DMS79 (cell line): Measurements from ENCODE around the gene DNAJC5.
A peak's percentile ranks its signal among the peaks of the same experiment; 100 is the strongest.
"Not testable (repeated sequence)": the region's sequence is repeated elsewhere in the genome, so short reads cannot be mapped to it uniquely, and the experiment has no call there.

Experiments used
- DNase-seq: peaks from one replicate; lab custom pipeline; 2025; lab: John Stamatoyannopoulos, UW

Gene DNAJC5

GRCh38 chr20:63968136-63968927 lies 73.4 kb downstream of the DNAJC5 start:
- DNase-seq: no peak

GRCh38 chr20:63968928-63969760 lies 74.2 kb downstream of the DNAJC5 start:
- no peak for DNase-seq

DNA sequence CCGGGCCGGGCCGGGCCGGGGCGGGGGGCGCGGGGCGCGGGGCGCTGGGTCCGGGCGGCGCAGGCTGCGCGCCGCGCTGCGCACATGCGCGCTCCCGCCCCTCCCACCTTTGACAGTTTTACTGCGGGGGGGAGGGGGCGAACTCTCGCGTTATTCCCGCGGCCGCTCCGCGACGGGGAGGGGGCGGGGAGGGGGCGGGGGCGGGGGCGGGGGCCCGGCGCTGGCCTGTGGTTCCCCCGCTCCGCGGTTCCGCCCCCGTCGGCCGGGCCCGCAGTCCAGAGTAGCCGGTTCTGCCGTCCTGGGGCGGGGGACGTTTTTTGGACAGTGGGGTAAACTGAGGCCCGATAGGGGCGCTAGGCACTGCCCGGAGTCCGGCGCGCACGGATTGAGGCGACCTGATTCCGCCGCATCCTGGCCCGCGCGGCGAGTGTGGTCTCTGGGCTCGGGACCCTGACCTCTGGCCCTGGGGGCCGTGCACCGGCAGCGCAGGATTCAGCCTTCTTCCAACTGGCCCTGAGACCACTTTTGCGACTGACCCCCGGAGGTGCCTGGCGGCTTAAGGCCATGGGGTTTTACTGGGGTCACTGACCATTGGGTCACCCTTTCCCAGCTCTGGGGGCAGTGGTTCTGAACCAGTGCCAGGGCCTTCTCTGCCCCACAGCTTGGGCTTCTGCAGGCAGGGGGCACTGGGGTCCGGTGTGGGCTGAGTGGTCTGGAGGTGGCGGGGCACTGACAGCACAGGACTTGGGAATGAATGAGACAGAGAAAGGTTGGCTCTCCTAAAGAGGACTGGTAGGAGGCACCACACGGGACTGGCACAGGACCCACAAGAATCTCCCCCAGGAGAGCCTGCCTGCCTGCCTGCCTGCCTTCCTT lies 75.2 kb downstream of the DNAJC5 start, which contains the start of gene ZNF512B:
Gene ZNF512B, minus strand, starts transcription at position 93 of the 876 bp plus-strand sequence. CDS start 1,980 bp downstream, outside the sequence.
- peak; percentile 32 for DNase-seq

DNA sequence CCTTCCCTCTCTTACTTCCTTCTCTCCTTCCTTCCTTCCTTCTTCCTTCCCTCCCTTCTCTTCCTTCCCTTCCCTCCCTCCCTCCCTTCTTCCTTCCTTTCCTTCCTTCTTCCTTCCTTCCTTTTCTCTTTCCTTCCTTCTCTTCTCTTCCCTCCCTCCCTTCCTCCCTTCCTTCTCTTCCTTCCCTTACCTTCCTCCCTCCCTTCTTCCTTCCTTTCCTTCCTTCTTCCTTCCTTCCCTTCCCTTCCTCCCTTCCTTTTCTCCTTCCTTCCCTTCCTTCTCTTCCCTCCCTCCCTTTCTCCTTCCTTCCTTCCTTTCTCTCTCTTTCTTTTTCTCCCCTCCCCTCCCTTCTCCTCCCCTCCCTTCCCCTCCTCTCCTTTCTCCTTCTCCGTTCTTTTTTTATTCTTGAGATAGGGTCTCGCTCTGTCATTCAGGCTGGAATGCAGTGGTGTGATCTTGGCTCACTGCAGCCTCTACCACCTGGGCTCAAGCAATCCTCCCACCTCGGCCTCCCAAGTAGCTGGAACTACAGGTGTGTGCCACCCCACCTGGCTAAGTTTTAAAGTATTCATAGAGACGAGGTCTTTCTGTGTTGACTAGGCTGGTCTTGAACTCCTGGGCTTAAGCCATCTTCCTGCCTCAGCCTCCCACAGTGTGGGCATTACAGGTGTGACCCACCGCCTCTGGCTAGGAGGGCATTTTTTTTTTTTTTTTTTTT lies 75.9 kb downstream of the DNAJC5 start:
- DNase-seq: no peak

GRCh38 chr20:63971960-63972311 lies 77.0 kb downstream of the DNAJC5 start:
- DNase-seq: not testable (repeated sequence)

DNA sequence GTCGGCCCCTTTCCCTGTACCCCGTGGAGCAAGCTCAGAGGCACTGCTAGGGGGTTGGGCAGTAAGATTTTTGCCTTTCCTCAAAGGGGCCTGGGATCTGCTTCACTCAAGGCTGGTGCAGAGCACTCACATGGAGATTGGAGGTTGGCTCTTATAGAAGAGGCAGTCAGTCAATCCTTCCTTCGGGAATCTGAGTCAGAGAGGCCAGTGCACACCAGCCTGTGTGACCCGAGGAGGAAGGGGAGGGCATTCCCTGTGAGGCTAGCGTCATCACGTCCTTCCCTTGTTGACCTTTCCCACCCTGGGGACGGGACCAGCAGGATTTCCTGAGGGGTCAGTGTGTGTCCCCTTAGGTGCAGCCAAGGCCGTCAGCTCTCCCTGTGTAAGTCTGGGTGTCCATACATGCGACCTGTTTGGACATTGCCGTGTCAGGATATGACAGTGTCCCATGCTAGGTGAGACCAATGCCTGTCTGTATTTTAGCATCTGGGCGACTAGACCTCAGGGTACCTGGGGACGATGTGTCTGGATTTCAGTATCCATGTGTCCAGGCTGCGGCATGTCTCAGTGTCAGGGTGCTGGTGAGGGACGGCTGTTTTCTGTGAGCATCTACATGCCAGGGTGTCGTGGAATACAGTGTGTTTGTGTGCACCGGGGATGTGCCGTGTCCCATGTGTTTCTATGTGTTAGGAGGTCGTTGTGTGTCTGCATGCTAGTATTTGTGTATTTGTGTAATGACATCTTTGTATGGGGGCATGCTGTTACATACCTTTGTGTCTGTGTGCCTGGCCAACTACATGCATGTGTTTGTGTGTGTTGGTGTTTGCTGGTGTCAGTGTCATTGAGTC lies 77.6 kb downstream of the DNAJC5 start:
- no peak for DNase-seq

GRCh38 chr20:63973160-63973479 lies 78.2 kb downstream of the DNAJC5 start:
- DNase-seq: no peak

GRCh38 chr20:63973636-63974401 lies 78.9 kb downstream of the DNAJC5 start:
- DNase-seq: peak; percentile 39

DNA sequence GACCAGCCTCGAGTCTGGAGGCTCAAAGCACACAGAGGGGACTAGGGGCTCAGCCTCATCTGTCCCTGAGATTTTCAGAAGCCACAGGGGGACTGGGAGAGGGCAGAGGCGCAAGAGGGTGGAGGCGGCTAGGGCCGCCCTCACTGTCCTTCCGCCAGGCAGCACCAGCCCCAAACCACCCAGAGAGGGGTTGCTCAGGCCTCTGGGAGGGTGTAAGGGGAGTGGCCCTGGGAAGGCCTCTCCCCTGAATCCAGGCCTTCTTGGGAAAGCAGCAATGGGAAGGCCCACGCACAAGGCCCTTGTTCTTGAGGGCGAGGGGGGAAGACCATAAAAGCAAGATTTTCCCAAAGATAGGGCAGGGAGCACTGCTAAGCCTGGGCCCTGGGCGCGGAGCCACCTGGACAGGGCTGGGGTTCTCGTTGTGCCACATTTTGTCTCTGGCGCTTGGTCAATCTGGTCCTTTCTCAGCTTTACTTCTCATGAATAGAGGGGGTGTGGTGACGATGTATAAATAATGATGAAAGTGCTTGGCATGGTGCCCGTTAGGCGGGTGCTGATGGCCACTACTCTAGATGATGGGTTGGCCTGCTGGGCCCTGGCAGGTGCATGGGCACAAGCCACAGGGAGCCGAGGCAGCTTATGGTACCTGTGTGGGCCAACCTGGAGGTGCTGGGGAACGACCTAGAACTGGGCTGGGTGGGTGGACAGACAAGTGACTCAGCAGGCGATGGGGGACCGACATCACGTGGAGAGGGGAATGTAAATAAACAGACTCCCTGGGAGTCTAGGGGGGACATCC lies 79.7 kb downstream of the DNAJC5 start:
- DNase-seq: peak; percentile 81

DNA sequence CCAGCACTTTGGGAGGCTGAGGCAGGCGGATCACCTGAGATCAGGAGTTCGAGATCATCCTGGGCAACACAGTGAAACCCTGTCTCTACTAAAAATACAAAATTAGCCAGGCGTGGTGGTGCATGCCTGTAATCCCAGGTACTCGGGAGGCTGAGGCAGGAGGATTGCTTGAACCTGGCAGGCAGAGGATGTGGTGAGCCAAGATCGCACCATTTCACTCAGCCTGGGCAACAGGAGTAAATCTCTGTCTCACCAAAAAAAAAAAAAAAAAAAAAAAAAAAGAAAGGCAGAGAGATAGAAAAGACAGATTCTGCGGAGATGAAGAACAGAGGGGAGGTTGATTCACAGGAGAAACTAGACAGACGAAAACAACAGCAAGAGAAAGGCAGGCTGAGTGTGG lies 81.6 kb downstream of the DNAJC5 start:
- DNase-seq: not testable (repeated sequence)

- no peak for DNase-seq
Observed at GRCh38 chr20:63976980-63977738, 82.2 kb downstream of the DNAJC5 start.

DNA sequence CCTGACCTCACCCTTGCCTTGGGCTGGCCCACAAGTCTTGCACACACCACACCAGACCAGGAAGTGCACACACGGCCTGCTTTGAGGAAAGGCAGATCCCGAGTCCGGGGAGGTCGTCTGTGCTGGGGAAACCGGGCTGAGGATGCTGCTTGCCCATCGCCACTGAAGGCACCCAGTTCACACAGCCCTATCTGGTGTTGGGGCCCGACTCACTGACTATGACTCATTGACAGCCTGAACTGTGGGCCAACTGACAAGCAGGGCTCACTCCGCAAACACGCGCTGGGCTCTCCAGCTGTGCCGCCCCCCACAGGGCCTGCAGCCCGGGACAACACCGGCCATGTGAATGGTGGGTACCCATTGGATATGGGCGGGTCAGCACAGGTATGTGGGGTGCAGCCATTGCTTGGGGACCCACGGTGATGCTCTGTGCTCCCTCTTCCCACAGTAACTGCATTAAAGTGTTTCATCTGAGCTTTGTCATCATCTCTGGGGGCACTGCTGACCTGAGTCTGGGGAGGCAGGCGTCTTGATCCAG lies 82.9 kb downstream of the DNAJC5 start:
- DNase-seq: no peak

DNA sequence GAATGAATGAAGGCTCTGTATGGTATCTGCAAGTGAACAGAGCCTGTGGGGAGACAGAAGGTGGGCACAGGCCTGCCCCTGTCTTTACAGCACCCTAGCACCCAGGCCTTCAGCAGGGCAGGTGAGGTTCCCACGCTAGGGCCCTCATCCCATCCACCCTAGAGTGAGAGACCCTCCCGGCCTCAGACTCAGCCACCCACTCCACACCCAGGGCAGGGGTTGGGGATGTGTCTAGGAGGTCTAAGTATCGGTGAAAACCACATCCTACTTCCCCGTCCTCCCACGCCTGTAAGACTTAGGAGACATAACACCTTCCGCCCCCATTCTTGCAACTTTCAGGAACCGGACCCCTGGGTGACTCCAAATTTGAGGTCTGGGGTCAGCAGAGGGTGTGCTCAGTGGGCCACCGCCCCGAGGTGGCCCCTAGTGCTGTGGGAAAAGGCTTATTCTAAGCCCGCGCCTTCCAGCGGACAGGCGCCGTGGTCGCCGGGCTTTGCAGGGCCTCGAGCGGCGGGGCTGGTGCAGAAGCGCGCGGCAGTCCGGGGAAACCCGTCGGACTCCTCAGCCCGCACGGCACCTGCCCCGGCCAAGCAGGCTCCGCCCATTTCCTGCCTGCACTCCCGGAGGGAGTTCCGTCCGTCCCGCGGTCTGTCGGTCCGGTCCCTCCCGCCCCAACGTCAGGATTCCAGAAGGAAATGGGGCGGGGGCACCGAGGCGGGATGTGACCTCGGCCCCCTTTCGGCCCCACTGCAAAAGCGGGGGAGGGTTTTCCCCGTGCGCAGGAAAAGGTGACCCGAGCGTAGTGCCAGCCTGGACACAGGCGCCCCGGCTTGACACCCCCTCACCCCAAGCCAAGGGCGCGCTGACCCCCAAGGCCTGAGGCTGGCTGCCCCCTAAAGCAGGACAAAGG lies 83.6 kb downstream of the DNAJC5 start:
- peak; percentile 50 for DNase-seq

DNA sequence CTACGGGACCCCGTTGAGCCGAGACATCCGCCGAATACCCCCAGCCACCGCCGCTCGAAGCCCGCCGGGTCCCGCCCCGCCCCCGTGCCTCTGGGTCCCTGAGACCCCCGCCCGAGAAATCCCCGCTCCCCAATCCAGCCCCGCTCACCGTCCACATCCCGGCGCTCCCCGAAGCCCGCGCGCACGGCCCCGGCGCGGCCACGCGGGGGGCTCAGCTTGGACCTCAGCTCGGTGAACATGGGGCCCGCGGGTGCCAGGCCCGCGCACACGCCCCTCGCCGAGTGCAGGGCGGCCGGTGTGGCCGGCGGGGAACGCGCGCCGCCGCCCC lies 84.3 kb downstream of the DNAJC5 start:
- no peak for DNase-seq

GRCh38 chr20:63979557-63980316 lies 84.8 kb downstream of the DNAJC5 start, which contains the start of gene SAMD10:
SAMD10 (minus strand) TSS chr20:63979642; CDS start chr20:63979467, 175 bp downstream.
- peak; percentile 74 for DNase-seq

DNA sequence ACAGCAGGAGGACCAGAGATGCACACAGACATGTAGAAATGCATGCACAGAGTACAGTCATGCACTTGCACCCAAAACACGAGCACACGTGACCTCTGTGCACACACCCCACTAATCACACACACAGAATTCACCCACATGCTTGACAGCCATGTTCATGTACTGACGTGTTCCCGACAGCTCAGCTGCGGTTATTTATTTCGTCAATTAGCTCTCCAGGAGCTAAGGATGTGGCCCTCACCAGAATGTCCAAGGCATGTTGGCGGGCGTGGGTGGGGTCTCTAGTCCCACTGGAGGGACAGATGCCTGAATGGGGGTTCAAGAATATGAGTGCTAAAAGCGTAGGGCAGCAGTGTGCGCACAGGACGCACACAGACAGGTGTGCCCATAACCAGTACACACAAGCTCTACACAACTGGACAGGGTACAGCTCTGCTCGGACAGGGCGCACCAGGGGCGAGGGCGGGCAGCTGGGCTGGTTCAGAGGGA lies 85.4 kb downstream of the DNAJC5 start:
- DNase-seq: no peak
